K562 (cell line): ENCODE measurements around the gene PID1. TPM values are rescaled to one million over a fixed set of nuclear protein-coding genes. Genes with fewer than 3 reads are reported as not detected.

Experiments
- ATAC-seq: fragments of 200-7000 bp; cut with Tn5 transposase; 3 replicates; pipeline ENCODE4 v1.9.1; 2020; ENCODE audit warnings: moderate library complexity
- BruUV-seq: library from RNA; stranded (reverse); fragments of 400-500 nt; replicated peaks from 2 replicates; lab custom pipeline; 2021; lab: Mats Ljungman, UMichigan
- CTCF ChIA-PET: fragments of 300-600 bp; formaldehyde crosslinking; extraction: SDS; loops from one replicate; lab custom pipeline; 2021; ENCODE audit warnings: low intra/inter-chr PET ratio; lab: Yijun Ruan, JAX
- POLR2A ChIA-PET: fragments of 300-600, 350-650 bp; sonication (Branson Sonifier 250); formaldehyde crosslinking; extraction: SDS; loops from one replicate; lab custom pipeline; 2021; ENCODE audit warnings: antibody characterized with exemption, inconsistent platforms; lab: Yijun Ruan, JAX
- DNase-seq, 4 experiments: peaks; one replicate each; pipeline versions ENCODE4 v3.0.0 to v3.0.0-alpha.2; 2011 to 2018; ENCODE audit warnings: low spot score in 3 of 4, mixed read lengths in 3 of 4; ENCODE audit errors: extremely low read depth in 1 of 4
- FAIRE-seq: peaks from 2 replicates; lab custom pipeline; 2011; peaks lifted over from hg19 to GRCh38; lab: Jason Lieb, UNC
- H2AFZ ChIP-seq: 2 replicates; pipeline ENCODE4 v1.6.0; 2011; ENCODE audit warnings: low read depth, low read length, control low read depth, inconsistent platforms
- H3K27ac ChIP-seq: fragments of 200-600 bp; 3 replicates; pipeline ENCODE4 v1.8.0; 2011; ENCODE audit warnings: low read depth, mild to moderate bottlenecking, control low read depth, inconsistent platforms, low read length, moderate library complexity, mixed read lengths; ENCODE audit errors: extremely low read depth
- H3K27me3 ChIP-seq, 2 experiments: fragments of 300-600 bp in 1 of 2; 2 replicates in 1 of 2; 3 replicates in 1 of 2; pipeline versions ENCODE4 v1.6.0 to v1.8.0; 2011; ENCODE audit warnings: inconsistent platforms in 2 of 2, low read length in 2 of 2, mild to moderate bottlenecking in 1 of 2, mixed read lengths in 1 of 2, moderate library complexity in 1 of 2; ENCODE audit not compliant: control insufficient read depth in 2 of 2, insufficient read depth in 2 of 2
- H3K36me3 ChIP-seq: fragments of 300-600 bp; 3 replicates; pipeline ENCODE4 v1.8.0; 2011; ENCODE audit warnings: mild to moderate bottlenecking, low read length, inconsistent platforms; ENCODE audit not compliant: control insufficient read depth, insufficient read depth
- H3K4me1 ChIP-seq, 2 experiments: fragments of 200-600 bp in 1 of 2; replicated peaks in 1 of 2; 2 replicates in 1 of 2; 3 replicates in 1 of 2; pipeline versions ENCODE4 v1.5.1 to v1.8.0; 2011; ENCODE audit warnings: inconsistent platforms in 2 of 2, low read length in 2 of 2, mild to moderate bottlenecking in 1 of 2, mixed read lengths in 1 of 2, moderate library complexity in 1 of 2; ENCODE audit not compliant: control insufficient read depth in 2 of 2, insufficient read depth in 2 of 2
- H3K4me2 ChIP-seq: 2 replicates; pipeline ENCODE4 v1.6.1; 2011; ENCODE audit warnings: low read length, control low read depth, inconsistent platforms, mixed read lengths; ENCODE audit not compliant: insufficient read depth
- H3K4me3 ChIP-seq: fragments of 200-600 bp; sonication (generic), shearing (Covaris generic); 2 replicates; pipeline ENCODE4 v1.5.1; 2016; ENCODE audit warnings: control low read depth, inconsistent platforms
- H3K79me2 ChIP-seq: fragments of 200-600 bp; 3 replicates; pipeline ENCODE4 v1.8.0; 2011; ENCODE audit warnings: low read length, inconsistent platforms; ENCODE audit not compliant: control insufficient read depth, insufficient read depth
- H3K9ac ChIP-seq, 2 experiments: 2 replicates each; pipeline versions ENCODE4 v1.6.0 to v1.6.1; 2011; ENCODE audit warnings: low read depth in 2 of 2, low read length in 2 of 2, control low read depth in 1 of 2, inconsistent platforms in 1 of 2, mild to moderate bottlenecking in 1 of 2, mixed read lengths in 1 of 2; ENCODE audit not compliant: insufficient read depth in 1 of 2
- H3K9me1 ChIP-seq: one replicate; pipeline ENCODE4 v1.6.0; 2011; ENCODE audit warnings: inconsistent platforms, mild to moderate bottlenecking, low read length, moderate library complexity; ENCODE audit not compliant: control insufficient read depth, insufficient read depth
- H3K9me3 ChIP-seq: replicated peaks from 2 replicates; pipeline ENCODE4 v1.5.1; 2011; ENCODE audit warnings: low read depth, low read length, inconsistent platforms; ENCODE audit not compliant: control insufficient read depth, insufficient read depth
- H4K20me1 ChIP-seq: replicated peaks from 2 replicates; pipeline ENCODE4 v1.6.1; 2011; ENCODE audit warnings: low read length, inconsistent platforms, mixed read lengths; ENCODE audit not compliant: control insufficient read depth, insufficient read depth
- CBX5 ChIP-seq: IDR thresholded peaks from 2 replicates; pipeline ENCODE4 v1.6.1; 2014; ENCODE audit warnings: low read depth, borderline replicate concordance
- E2F5 ChIP-seq: sonication (generic); formaldehyde crosslinking; IDR thresholded peaks from 2 replicates; pipeline ENCODE4 v1.8.0; 2022; ENCODE audit warnings: mild to moderate bottlenecking, missing genetic modification reagents
- EP300 ChIP-seq: IDR thresholded peaks from 2 replicates; pipeline ENCODE4 v1.6.1; 2012; ENCODE audit warnings: low read length, improper control_type of control experiment
- HBP1 ChIP-seq: fragments of 450-650 bp; formaldehyde crosslinking; IDR thresholded peaks from 2 replicates; pipeline ENCODE4 v1.4.0; 2022; ENCODE audit warnings: missing genetic modification characterization
- HIVEP1 ChIP-seq: fragments of 250-450 bp; sonication (Bioruptor Pico); IDR thresholded peaks from 2 replicates; pipeline ENCODE4 v1.4.0; 2020; ENCODE audit warnings: mild to moderate bottlenecking
- HNRNPUL1 ChIP-seq: fragments of 200-400 bp; formaldehyde crosslinking; IDR thresholded peaks from 2 replicates; pipeline ENCODE4 v1.6.1; 2017; ENCODE audit warnings: low read length
- MAFK ChIP-seq: IDR thresholded peaks from 2 replicates; pipeline ENCODE4 v1.6.1; 2011; ENCODE audit warnings: low read length, improper control_type of control experiment
- RBM14 ChIP-seq: fragments of 200-400 bp; formaldehyde crosslinking; IDR thresholded peaks from 2 replicates; pipeline ENCODE4 v1.6.1; 2018; ENCODE audit warnings: low read depth, mild to moderate bottlenecking, low read length, moderate library complexity, borderline replicate concordance; ENCODE audit not compliant: insufficient read depth
- SMAD3 ChIP-seq: fragments of 450-650 bp; formaldehyde crosslinking; conservative IDR thresholded peaks from 2 replicates; pipeline ENCODE4 v1.4.0; 2020; ENCODE audit warnings: mild to moderate bottlenecking
- STAT5B ChIP-seq: fragments of 250-450 bp; sonication (Bioruptor Pico); IDR thresholded peaks from 2 replicates; pipeline ENCODE4 v1.8.0; 2021; ENCODE audit warnings: mild to moderate bottlenecking, inconsistent platforms
- WGBS: fragments of 100-300 bp; shearing (Covaris generic); methylation state at CpG from one replicate; pipeline ENCODE4 v1.1.6; 2016; ENCODE audit warnings: low coverage, mixed read lengths; ENCODE audit not compliant: insufficient coverage; ENCODE audit errors: missing lambda C conversion rate; 5-methylcytosine and 5-hydroxymethylcytosine counted together
- in situ Hi-C: fragments of 300-500 bp; cut with MboI; formaldehyde crosslinking; loops from 4 replicates; pipeline ENCODE4 v1.15.0; 2018; ENCODE audit warnings: inconsistent platforms, mixed read lengths
- intact Hi-C: fragments of 100-400 bp; cut with micrococcal nuclease; formaldehyde crosslinking; loops from 2 replicates; pipeline ENCODE4 v1.14.2; 2022
- polyA plus RNA-seq, 8 experiments: library from polyadenylated mRNA; depleted of rRNA in 4 of 8; stranded (reverse) in 5 of 8; unstranded in 3 of 8; fragments of >200 nt; fragmentation: Nextera tagmentation in 2 of 8; fragmentation: Illumina TruSeq in 1 of 8; extraction: Ambion mirVana in 2 of 8; extraction: Trizol in 1 of 8; gene quantifications; 2 replicates each; pipeline versions ENCODE4 v1.2.1 to v1.2.3, GENCODE V29; 2011 to 2014; ENCODE audit warnings: inconsistent platforms in 1 of 8, missing spikeins in 1 of 8
- total RNA-seq, 7 experiments: library from RNA; depleted of rRNA in 6 of 7; stranded (reverse); fragments of >200 nt in 6 of 7; fragmentation: Illumina TruSeq in 2 of 7; extraction: Trizol in 2 of 7; gene quantifications; 2 replicates each; pipeline versions ENCODE4 v1.2.1 to v1.2.3, GENCODE V29; 2011 to 2021; ENCODE audit warnings: low replicate concordance in 1 of 7

PID1 gene
- total and polyA plus RNA-seq, 9 of the 15 experiments (the other 6 are each of a cell fraction or from before 2014, with no cell fraction given): not detected

GRCh38 chr2:229195346-229195947 is 75.6 kb downstream of the PID1 start (continued):
- TF ChIP-seq MAFK: no peak
- no peak for TF ChIP-seq EP300
- TF ChIP-seq HNRNPUL1: no peak
- TF ChIP-seq CBX5: no peak
- TF ChIP-seq HIVEP1 (CRISPR knock-in tag): no peak
- no peak for TF ChIP-seq STAT5B (CRISPR knock-in tag)

GRCh38 chr2:229193281-229193680 is 77.8 kb downstream of the PID1 start:
- Histone ChIP-seq H2AFZ (no peak overlapping the region), H4K20me1 (no peaks in the 10 kb centered on the region), H3K27ac (no peak overlapping the region), H3K4me3 (no peak overlapping the region), H3K9me1 (no peaks in the 10 kb centered on the region), H3K36me3 (no peaks in the 10 kb centered on the region), H3K79me2 (no peaks in the 10 kb centered on the region), H3K27me3 (no peaks in the 10 kb centered on the region), H3K9me3 (no peaks in the 10 kb centered on the region)
- ChIA-PET CTCF (no interaction called here), POLR2A (no interaction called here)
- ATAC-seq (no peak), DNase-seq (no peak)
- in situ Hi-C loops: no loop called here
- no TSS peak for BruUV-seq
- intact Hi-C loops: no loop called here
- WGBS: 0% methylated on average over 2 of the region's 3 CpGs
- TF ChIP-seq RBM14: no peak
- TF ChIP-seq SMAD3 (CRISPR knock-in tag): no peak
- no peak for TF ChIP-seq HBP1 (CRISPR knock-in tag)
- TF ChIP-seq E2F5 (CRISPR knock-in tag): no peak
- TF ChIP-seq, all 486 proteins: peak for 0
- no peak for FAIRE-seq
- no peak overlapping the region for H3K4me2 ChIP-seq
- no peaks in the 10 kb centered on the region for H3K4me1 ChIP-seq
- no peak overlapping the region for H3K9ac ChIP-seq
